Skeletal muscle tissue (tissue), 5 donors: Measurements from ENCODE around the gene ADM5. TPM values are rescaled to one million over a fixed set of nuclear protein-coding genes. Genes with fewer than 3 reads are reported as not detected.
"Not testable (repeated sequence)": the region's sequence is repeated elsewhere in the genome, so short reads cannot be mapped to it uniquely, and the experiment has no call there.

Source experiments
- H3K27ac ChIP-seq: one replicate; pipeline ENCODE4 v1.7.0; 2013; ENCODE audit warnings: mild to moderate bottlenecking, low read depth, low read length, inconsistent platforms
- H3K27me3 ChIP-seq, 3 donors: one replicate each; pipeline ENCODE4 v1.7.0; 2013; ENCODE audit warnings: low read length in 3 of 3; ENCODE audit not compliant: control insufficient read depth in 3 of 3, insufficient read depth in 3 of 3
- H3K36me3 ChIP-seq, 3 donors: one replicate each; pipeline ENCODE4 v1.7.0; 2013; ENCODE audit warnings: low read length in 3 of 3; ENCODE audit not compliant: control insufficient read depth in 3 of 3, insufficient read depth in 3 of 3
- H3K4me1 ChIP-seq, 3 donors: one replicate each; pipeline ENCODE4 v1.7.0; 2013; ENCODE audit warnings: low read length in 3 of 3, mild to moderate bottlenecking in 3 of 3; ENCODE audit not compliant: control insufficient read depth in 3 of 3, insufficient read depth in 3 of 3
- H3K4me3 ChIP-seq, 3 donors: one replicate each; pipeline ENCODE4 v1.7.0; 2013; ENCODE audit warnings: low read length in 3 of 3
- H3K9ac ChIP-seq, 3 donors: one replicate each; pipeline ENCODE4 v1.7.0; 2013; ENCODE audit warnings: low read length in 3 of 3, mild to moderate bottlenecking in 3 of 3, moderate library complexity in 2 of 3, low read depth in 1 of 3
- H3K9me3 ChIP-seq, 3 donors: one replicate each; pipeline ENCODE4 v1.7.0; 2013; ENCODE audit warnings: low read length in 3 of 3; ENCODE audit not compliant: control insufficient read depth in 3 of 3
- small RNA-seq: library from RNA; depleted of rRNA; stranded (forward); fragments of <200 nt; gene quantifications from one replicate; pipeline ENCODE3, GENCODE V24; 2014
- total RNA-seq: library from RNA; depleted of rRNA; stranded (reverse); fragments of >200 nt; gene quantifications from one replicate; pipeline ENCODE4 v1.2.3, GENCODE V29; 2014
- donor health status: Osteomylitis.

The ADM5 gene
- total RNA-seq, 1 donor from 2014 or later: 1.0 TPM

GRCh38 chr19:49718511-49718910 lies 29.1 kb downstream of the ADM5 start:
- H3K4me3 ChIP-seq: no peak overlapping the region

DNA sequence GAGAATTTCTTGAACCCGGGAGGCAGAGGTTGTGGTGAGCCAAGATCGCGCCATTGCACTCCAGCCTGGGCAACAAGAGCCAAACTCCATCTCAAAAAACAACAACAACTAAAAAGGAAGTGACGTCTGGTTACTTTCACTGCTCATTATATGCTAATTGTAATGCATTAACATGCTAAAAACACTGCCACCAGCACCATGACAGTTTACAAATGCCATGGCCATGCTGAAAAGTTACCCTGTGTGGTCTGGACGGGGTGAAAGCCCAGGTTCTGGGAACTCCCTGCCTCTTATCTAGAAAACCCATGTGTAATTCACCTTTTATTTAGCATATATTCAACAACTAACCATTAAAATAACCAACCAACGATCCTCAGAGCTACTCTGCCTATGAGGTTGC lies 29.6 kb downstream of the ADM5 start:
- H3K4me3 ChIP-seq: no peak overlapping the region
- peaks cover 0 to 3% (median 0%) of the 10 kb centered on the region in 3 donors for H3K4me1 ChIP-seq
- H3K27me3 ChIP-seq: no peaks in the 10 kb centered on the region
- no peak overlapping the region for H3K27ac ChIP-seq
- peaks cover 0 to 2% (median 0%) of the 10 kb centered on the region in 3 donors for H3K36me3 ChIP-seq
- H3K9me3 ChIP-seq: no peaks in the 10 kb centered on the region
- no peak overlapping the region for H3K9ac ChIP-seq

More at GRCh38 chr19:49718511-49718910, 29.1 kb downstream of the ADM5 start:
- peaks cover 0 to 3% (median 0%) of the 10 kb centered on the region in 3 donors for H3K4me1 ChIP-seq
- H3K27ac ChIP-seq: peak overlapping the region; percentile 57
- peaks cover 0 to 2% (median 0%) of the 10 kb centered on the region in 3 donors for H3K36me3 ChIP-seq
- no peaks in the 10 kb centered on the region for H3K9me3 ChIP-seq
- no peak overlapping the region for H3K9ac ChIP-seq
- no peaks in the 10 kb centered on the region for H3K27me3 ChIP-seq

- not testable (repeated sequence) for H3K4me1 ChIP-seq, H3K9ac ChIP-seq, H3K4me3 ChIP-seq, H3K36me3 ChIP-seq, H3K27ac ChIP-seq, H3K9me3 ChIP-seq, H3K27me3 ChIP-seq
Measured at GRCh38 chr19:49719420-49719819, 30.0 kb downstream of the ADM5 start.

- H3K4me3 ChIP-seq: peak overlapping the region in 1 of 3 donors; percentile 19
- peaks cover 0 to 4% (median 2%) of the 10 kb centered on the region in 3 donors for H3K27me3 ChIP-seq
- H3K9ac ChIP-seq: no peak overlapping the region
- H3K4me1 ChIP-seq: peaks cover 0 to 7% (median 2%) of the 10 kb centered on the region in 3 donors
- H3K9me3 ChIP-seq: no peaks in the 10 kb centered on the region
- H3K27ac ChIP-seq: peak overlapping the region; percentile 25
- H3K36me3 ChIP-seq: peaks cover 0 to 2% (median 0%) of the 10 kb centered on the region in 3 donors
Measured at GRCh38 chr19:49727217-49728030, 38.0 kb downstream of the ADM5 start.

- Histone ChIP-seq H3K4me3 (no peak overlapping the region), H3K4me1 (peaks cover 0 to 7% (median 2%) of the 10 kb centered on the region in 3 donors), H3K27ac (no peak overlapping the region), H3K36me3 (no peaks in the 10 kb centered on the region), H3K9ac (no peak overlapping the region), H3K27me3 (peaks cover 0 to 4% (median 2%) of the 10 kb centered on the region in 3 donors), H3K9me3 (no peaks in the 10 kb centered on the region)
Measured at GRCh38 chr19:49730166-49730565, 40.8 kb downstream of the ADM5 start.

DNA sequence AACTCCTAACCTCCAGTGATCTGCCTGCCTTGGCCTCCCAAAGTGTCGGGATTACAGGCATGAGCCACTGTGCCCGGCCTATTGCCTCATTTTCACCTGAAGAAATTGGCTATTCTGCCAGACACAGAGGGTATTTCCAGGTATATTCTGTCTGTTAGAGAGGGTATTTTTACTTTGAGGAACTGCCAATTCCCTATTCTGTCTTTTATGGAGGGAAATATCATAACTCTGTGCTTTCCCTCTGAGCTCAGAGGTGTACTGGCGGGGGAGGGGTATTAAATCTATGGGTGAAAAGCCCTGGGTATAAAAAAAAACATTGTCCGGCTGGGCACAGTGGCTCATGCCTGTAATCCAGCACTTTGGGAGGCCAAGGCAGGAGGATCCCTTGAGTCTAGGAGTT lies 48.9 kb downstream of the ADM5 start:
- H3K4me1 ChIP-seq: no peaks in the 10 kb centered on the region
- no peak overlapping the region for H3K9ac ChIP-seq
- no peak overlapping the region for H3K4me3 ChIP-seq
- H3K27ac ChIP-seq: no peak overlapping the region
- H3K27me3 ChIP-seq: no peaks in the 10 kb centered on the region
- H3K36me3 ChIP-seq: no peaks in the 10 kb centered on the region
- no peaks in the 10 kb centered on the region for H3K9me3 ChIP-seq

GRCh38 chr19:49739098-49739497 lies 49.7 kb downstream of the ADM5 start:
- Histone ChIP-seq H3K27ac (no peak overlapping the region), H3K9me3 (no peaks in the 10 kb centered on the region), H3K4me1 (no peaks in the 10 kb centered on the region), H3K4me3 (no peak overlapping the region), H3K27me3 (no peaks in the 10 kb centered on the region), H3K36me3 (no peaks in the 10 kb centered on the region), H3K9ac (no peak overlapping the region)

- no peaks in the 10 kb centered on the region for H3K9me3 ChIP-seq
- H3K27me3 ChIP-seq: no peaks in the 10 kb centered on the region
- H3K9ac ChIP-seq: no peak overlapping the region
- no peaks in the 10 kb centered on the region for H3K4me1 ChIP-seq
- H3K4me3 ChIP-seq: no peak overlapping the region
- no peak overlapping the region for H3K27ac ChIP-seq
- no peaks in the 10 kb centered on the region for H3K36me3 ChIP-seq
Measured at GRCh38 chr19:49739933-49740332, 50.5 kb downstream of the ADM5 start.

Small RNA genes lying within 50 kb of the gene (small RNA-seq; reads per million reads assigned to genes)
- gene MIR5088: not detected

Other genes starting within 250 kb of the ADM5 start
- 1.0 TPM for gene SLC17A7, start 248.1 kb upstream of the ADM5 start, total RNA-seq
- gene PIH1D1, start 237.8 kb upstream of the ADM5 start, total RNA-seq: 56.4 TPM
- 20.9 TPM for gene ALDH16A1, start 236.4 kb upstream of the ADM5 start, total RNA-seq
- 0.52 TPM for gene FLT3LG, start 215.4 kb upstream of the ADM5 start, total RNA-seq
- gene RPL13A, start 202.0 kb upstream of the ADM5 start, total RNA-seq: 4,175 TPM
- gene RPS11, start 193.2 kb upstream of the ADM5 start, total RNA-seq: 5,888 TPM
- gene FCGRT, start 176.9 kb upstream of the ADM5 start, total RNA-seq: 114 TPM
- gene RCN3, start 161.6 kb upstream of the ADM5 start, total RNA-seq: 48.5 TPM
- gene NOSIP, start 109.0 kb upstream of the ADM5 start, total RNA-seq: 73.1 TPM
- gene PRRG2, start 108.3 kb upstream of the ADM5 start, total RNA-seq: not detected
- gene PRR12, start 98.4 kb upstream of the ADM5 start, total RNA-seq: 3.1 TPM
- gene RRAS, start 49.5 kb upstream of the ADM5 start, total RNA-seq: 4.2 TPM
- gene SCAF1, start 47.4 kb upstream of the ADM5 start, total RNA-seq: 8.4 TPM
- 31.3 TPM for gene IRF3, start 23.7 kb upstream of the ADM5 start, total RNA-seq
- gene BCL2L12, start 23.7 kb upstream of the ADM5 start, total RNA-seq: 4.7 TPM
- 362 TPM for gene PRMT1, start 12.3 kb upstream of the ADM5 start, total RNA-seq
- 4.7 TPM for gene CPT1C, start 1.5 kb downstream of the ADM5 start, total RNA-seq
- under 0.01 TPM for gene TSKS, start 73.7 kb downstream of the ADM5 start, total RNA-seq
- 32.9 TPM for gene AP2A1, start 77.4 kb downstream of the ADM5 start, total RNA-seq
- gene FUZ, start 123.7 kb downstream of the ADM5 start, total RNA-seq: 12.5 TPM
- gene MED25, start 128.7 kb downstream of the ADM5 start, total RNA-seq: 11.0 TPM
- 63.7 TPM for gene PTOV1, start 161.6 kb downstream of the ADM5 start, total RNA-seq
- gene PNKP, start 178.0 kb downstream of the ADM5 start, total RNA-seq: 17.2 TPM
- 3.1 TPM for gene AKT1S1, start 187.8 kb downstream of the ADM5 start, total RNA-seq
- 7.3 TPM for gene TBC1D17, start 188.1 kb downstream of the ADM5 start, total RNA-seq
- 0.52 TPM for gene IL4I1, start 207.3 kb downstream of the ADM5 start, total RNA-seq
- gene ATF5, start 239.6 kb downstream of the ADM5 start, total RNA-seq: 2.1 TPM
- 16.2 TPM for gene NUP62, start 239.9 kb downstream of the ADM5 start, total RNA-seq